Endothelial cell of umbilical vein (primary cell): ENCODE results near the gene ATOH1. TPM values are rescaled to one million over a fixed set of nuclear protein-coding genes. Genes with fewer than 3 reads are reported as not detected.

Experiments
- BruUV-seq: library from RNA; stranded (reverse); fragments of 400-500 nt; replicated peaks from 2 replicates; lab custom pipeline; 2021; lab: Mats Ljungman, UMichigan
- CTCF ChIA-PET: fragments of 300-600, 350-600 bp; sonication (Branson Sonifier 250); formaldehyde crosslinking; loops from one replicate; lab custom pipeline; 2021; ENCODE audit warnings: antibody characterized with exemption, inconsistent platforms; lab: Charles Lee
- POLR2A ChIA-PET: fragments of 300-600, 350-600 bp; sonication (Branson Sonifier 250); formaldehyde crosslinking; loops from one replicate; lab custom pipeline; 2021; ENCODE audit warnings: antibody characterized with exemption, inconsistent platforms; lab: Charles Lee
- DNase-seq: peaks from one replicate; pipeline ENCODE4 v3.0.0-alpha.2; 2011; ENCODE audit warnings: low read depth, low spot score
- FAIRE-seq: peaks from 2 replicates; lab custom pipeline; 2011; peaks lifted over from hg19 to GRCh38; lab: Jason Lieb, UNC
- H2AFZ ChIP-seq: 2 replicates; pipeline ENCODE4 v1.6.0; 2012; ENCODE audit warnings: low read depth, low read length, control low read depth, inconsistent platforms
- H3K27ac ChIP-seq: 2 replicates; pipeline ENCODE4 v1.5.1; 2011; ENCODE audit warnings: low read depth, mild to moderate bottlenecking, control low read depth, low read length, moderate library complexity; ENCODE audit not compliant: insufficient read depth
- H3K27me3 ChIP-seq, 2 experiments: 2 replicates each; pipeline versions ENCODE4 v1.6.0 to v1.6.1; 2011; ENCODE audit warnings: low read length in 2 of 2, mixed read lengths in 1 of 2; ENCODE audit not compliant: control insufficient read depth in 2 of 2, insufficient read depth in 2 of 2
- H3K36me3 ChIP-seq, 2 experiments: 2 replicates in 1 of 2; 3 replicates in 1 of 2; pipeline ENCODE4 v1.5.1; 2011; ENCODE audit warnings: low read length in 2 of 2, mild to moderate bottlenecking in 1 of 2, moderate library complexity in 1 of 2; ENCODE audit not compliant: control insufficient read depth in 2 of 2, insufficient read depth in 2 of 2; ENCODE audit errors: extremely low read depth in 1 of 2
- H3K4me1 ChIP-seq: 3 replicates; pipeline ENCODE4 v1.5.1; 2011; ENCODE audit warnings: mild to moderate bottlenecking, low read length; ENCODE audit not compliant: control insufficient read depth, insufficient read depth; ENCODE audit errors: extremely low read depth
- H3K4me2 ChIP-seq: 2 replicates; pipeline ENCODE4 v1.6.1; 2011; ENCODE audit warnings: low read length, control low read depth, mixed read lengths; ENCODE audit not compliant: insufficient read depth
- H3K4me3 ChIP-seq, 3 experiments: fragments of 200-600 bp in 1 of 3; sonication (generic), shearing (Covaris generic) in 1 of 3; replicated peaks in 1 of 3; 2 replicates each; pipeline ENCODE4 v1.5.1; 2011 to 2016; ENCODE audit warnings: control low read depth in 3 of 3, low read length in 3 of 3, mild to moderate bottlenecking in 2 of 3, inconsistent platforms in 1 of 3, low read depth in 1 of 3, moderate library complexity in 1 of 3; ENCODE audit not compliant: insufficient read depth in 1 of 3
- H3K79me2 ChIP-seq: 2 replicates; pipeline ENCODE4 v1.6.0; 2012; ENCODE audit warnings: low read length, inconsistent platforms; ENCODE audit not compliant: control insufficient read depth, insufficient read depth
- H3K9ac ChIP-seq: replicated peaks from 2 replicates; pipeline ENCODE3; 2011; ENCODE audit warnings: low read length, control low read depth; ENCODE audit not compliant: insufficient read depth; ENCODE audit errors: extremely low read depth
- H3K9me1 ChIP-seq: replicated peaks from 3 replicates; pipeline ENCODE4 v1.6.0; 2011; ENCODE audit warnings: mild to moderate bottlenecking, low read length; ENCODE audit not compliant: control insufficient read depth, insufficient read depth; ENCODE audit errors: extremely low read depth
- H3K9me3 ChIP-seq: replicated peaks from 2 replicates; pipeline ENCODE4 v1.5.1; 2012; ENCODE audit warnings: low read length, inconsistent platforms; ENCODE audit not compliant: control insufficient read depth, insufficient read depth
- H4K20me1 ChIP-seq: replicated peaks from 2 replicates; pipeline ENCODE3; 2011; ENCODE audit warnings: mild to moderate bottlenecking, low read length; ENCODE audit not compliant: control insufficient read depth, insufficient read depth; ENCODE audit errors: extremely low read depth
- EZH2 ChIP-seq: IDR thresholded peaks from 2 replicates; pipeline ENCODE4 v1.6.1; 2012; ENCODE audit warnings: borderline replicate concordance, low read depth, mild to moderate bottlenecking, moderate library complexity, low read length, inconsistent platforms; ENCODE audit not compliant: severe bottlenecking
- FOS ChIP-seq: IDR thresholded peaks from 2 replicates; pipeline ENCODE4 v1.6.1; 2011; ENCODE audit warnings: mild to moderate bottlenecking, low read length, moderate library complexity, borderline replicate concordance; ENCODE audit not compliant: insufficient read depth
- GATA2 ChIP-seq: IDR thresholded peaks from 2 replicates; pipeline ENCODE4 v1.7.0; 2011; ENCODE audit warnings: low read depth, mild to moderate bottlenecking, moderate library complexity, mixed read lengths, low read length; ENCODE audit not compliant: insufficient read length, insufficient read depth
- JUN ChIP-seq: IDR thresholded peaks from 2 replicates; pipeline ENCODE4 v1.6.1; 2011; ENCODE audit warnings: borderline replicate concordance, low read depth; ENCODE audit not compliant: insufficient read length, insufficient read depth
- MYC ChIP-seq: IDR thresholded peaks from one replicate; pipeline ENCODE4 v1.6.1; 2011; ENCODE audit warnings: mild to moderate bottlenecking, low read depth, low read length
- POLR2A ChIP-seq: IDR thresholded peaks from 2 replicates; pipeline ENCODE4 v1.6.1; 2012; ENCODE audit warnings: low read depth, mild to moderate bottlenecking, control low read depth, low read length
- POLR2AphosphoS5 ChIP-seq: IDR thresholded peaks from 2 replicates; pipeline ENCODE4 v1.6.1; 2012; ENCODE audit warnings: low read depth, mild to moderate bottlenecking, control low read depth, low read length, moderate library complexity; ENCODE audit not compliant: insufficient read depth
- dilution Hi-C: fragments of 300-500 bp; cut with MboI; formaldehyde crosslinking; loops from one replicate; pipeline ENCODE4 v1.15.0; 2019; ENCODE audit warnings: low sequenced_read_pairs; ENCODE audit not compliant: extremely low pct_ligation_motif_present
- intact Hi-C: fragments of 100-400 bp; cut with micrococcal nuclease; formaldehyde crosslinking; loops from one replicate; pipeline ENCODE4 v1.10.0; 2022
- polyA plus RNA-seq, 4 experiments: library from polyadenylated mRNA; depleted of rRNA in 3 of 4; stranded (reverse) in 3 of 4; unstranded in 1 of 4; fragments of >200 nt; gene quantifications; 2 replicates each; pipeline versions ENCODE4 v1.2.1 to v1.2.3, GENCODE V29; 2011 to 2012; ENCODE audit warnings: missing spikeins in 1 of 4
- total RNA-seq: library from RNA; stranded (reverse); gene quantifications from 2 replicates; pipeline ENCODE4 v1.2.3, GENCODE V29; 2021
- TF ChIP-seq, protein P1 (sequence below), 2 donors: IDR thresholded peaks; 1 replicate in 1 of 2; 2 replicates in 1 of 2; pipeline ENCODE4 v1.5.1; 2011; ENCODE audit warnings: low read length in 2 of 2, mild to moderate bottlenecking in 2 of 2, moderate library complexity in 2 of 2, control low read depth in 1 of 2, inconsistent platforms in 1 of 2, low read depth in 1 of 2; ENCODE audit not compliant: insufficient read depth in 1 of 2; ENCODE audit errors: extremely low read depth in 1 of 2
- TF ChIP-seq, protein P2 (sequence below): IDR thresholded peaks from 2 replicates; pipeline ENCODE4 v1.6.1; 2011; ENCODE audit not compliant: insufficient read depth, insufficient read length

Gene ATOH1
- total and polyA plus RNA-seq, 2 donors (not counting 3 experiments of a cell fraction or from before 2014, with no cell fraction given), result not detected

DNA sequence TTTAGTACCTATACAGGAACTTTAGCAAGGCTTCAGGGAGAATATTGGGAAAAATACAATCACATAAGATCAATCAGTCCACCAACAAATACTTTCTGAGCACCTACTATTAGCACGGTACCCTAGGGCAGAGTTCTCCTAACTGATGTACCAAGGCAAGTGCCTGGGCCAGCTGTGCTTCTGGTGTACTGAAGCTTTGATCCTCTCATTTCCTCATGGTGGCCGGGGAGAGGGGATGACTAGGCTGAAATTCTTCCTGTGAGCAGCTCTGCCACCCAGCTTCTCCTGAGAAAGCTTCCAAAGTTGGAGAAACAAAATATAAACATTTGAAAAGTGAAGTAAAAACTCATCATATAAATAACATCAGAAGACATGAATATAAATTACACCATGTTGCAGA lies 49.3 kb upstream of the ATOH1 start:
- H3K4me3 ChIP-seq, result no peak overlapping the region
- no peaks in the 10 kb centered on the region for H3K27me3 ChIP-seq
- CTCF ChIA-PET, result no interaction called here
- POLR2A ChIA-PET, result no interaction called here
- dilution Hi-C loops, result no loop called here
- H3K27ac ChIP-seq, result no peak overlapping the region
- no peak for FAIRE-seq
- no peaks in the 10 kb centered on the region for H3K4me1 ChIP-seq
- no peaks in the 10 kb centered on the region for H3K9me3 ChIP-seq
- no peak overlapping the region for H2AFZ ChIP-seq
- H4K20me1 ChIP-seq, result no peaks in the 10 kb centered on the region
- H3K9ac ChIP-seq, result no peak overlapping the region
- no peaks in the 10 kb centered on the region for H3K36me3 ChIP-seq
- TF ChIP-seq JUN (no peak), EZH2 (no peak), FOS (no peak), POLR2A (no peak), POLR2AphosphoS5 (no peak), GATA2 (no peak), MYC (no peak)
- TF ChIP-seq, protein P1, sequence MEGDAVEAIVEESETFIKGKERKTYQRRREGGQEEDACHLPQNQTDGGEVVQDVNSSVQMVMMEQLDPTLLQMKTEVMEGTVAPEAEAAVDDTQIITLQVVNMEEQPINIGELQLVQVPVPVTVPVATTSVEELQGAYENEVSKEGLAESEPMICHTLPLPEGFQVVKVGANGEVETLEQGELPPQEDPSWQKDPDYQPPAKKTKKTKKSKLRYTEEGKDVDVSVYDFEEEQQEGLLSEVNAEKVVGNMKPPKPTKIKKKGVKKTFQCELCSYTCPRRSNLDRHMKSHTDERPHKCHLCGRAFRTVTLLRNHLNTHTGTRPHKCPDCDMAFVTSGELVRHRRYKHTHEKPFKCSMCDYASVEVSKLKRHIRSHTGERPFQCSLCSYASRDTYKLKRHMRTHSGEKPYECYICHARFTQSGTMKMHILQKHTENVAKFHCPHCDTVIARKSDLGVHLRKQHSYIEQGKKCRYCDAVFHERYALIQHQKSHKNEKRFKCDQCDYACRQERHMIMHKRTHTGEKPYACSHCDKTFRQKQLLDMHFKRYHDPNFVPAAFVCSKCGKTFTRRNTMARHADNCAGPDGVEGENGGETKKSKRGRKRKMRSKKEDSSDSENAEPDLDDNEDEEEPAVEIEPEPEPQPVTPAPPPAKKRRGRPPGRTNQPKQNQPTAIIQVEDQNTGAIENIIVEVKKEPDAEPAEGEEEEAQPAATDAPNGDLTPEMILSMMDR (IDR thresholded peaks at IDR 0.05; ENCODE audit: extremely low read depth in 1 of 2, insufficient read depth in 1 of 2, low read depth in 1 of 2, low read length in 2 of 2), result no peak
- TF ChIP-seq, protein P2, sequence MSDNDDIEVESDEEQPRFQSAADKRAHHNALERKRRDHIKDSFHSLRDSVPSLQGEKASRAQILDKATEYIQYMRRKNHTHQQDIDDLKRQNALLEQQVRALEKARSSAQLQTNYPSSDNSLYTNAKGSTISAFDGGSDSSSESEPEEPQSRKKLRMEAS, result no peak
- no TSS peak for BruUV-seq
- no peaks in the 10 kb centered on the region for H3K79me2 ChIP-seq
- H3K9me1 ChIP-seq, result no peaks in the 10 kb centered on the region
- H3K4me2 ChIP-seq, result no peak overlapping the region
- no peak for DNase-seq
- intact Hi-C loops, result no loop called here
